NCI-H526 treated with DMSO at 0.1 percent for 48 hours (cell line): ENCODE data around the gene COL5A2.

ENCODE experiments used
- DNase-seq: peaks from one replicate; lab custom pipeline; 2025; lab: John Stamatoyannopoulos, UW

Gene COL5A2

DNA sequence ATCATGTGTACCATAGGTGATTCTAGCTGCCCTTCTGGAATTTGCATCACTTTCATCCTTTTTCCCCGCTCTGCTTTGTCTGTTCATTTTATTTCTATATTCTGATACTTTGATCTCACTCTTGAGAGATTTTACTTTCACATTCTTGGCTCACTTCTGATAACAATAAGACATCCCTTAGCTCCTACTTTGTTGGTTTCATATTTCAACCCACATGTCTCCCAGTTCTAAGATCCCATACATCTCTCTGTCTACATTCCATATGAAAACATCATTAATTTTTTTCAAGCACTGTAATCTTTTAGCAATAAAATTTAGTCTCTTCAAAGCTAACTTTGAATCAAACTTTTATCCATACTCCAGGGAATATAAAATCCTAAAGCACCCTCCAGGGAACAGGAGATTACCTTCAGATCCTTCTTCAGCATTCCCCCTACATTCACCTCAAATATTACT is 129.8 kb downstream of the COL5A2 start:
- no peak for DNase-seq

DNA sequence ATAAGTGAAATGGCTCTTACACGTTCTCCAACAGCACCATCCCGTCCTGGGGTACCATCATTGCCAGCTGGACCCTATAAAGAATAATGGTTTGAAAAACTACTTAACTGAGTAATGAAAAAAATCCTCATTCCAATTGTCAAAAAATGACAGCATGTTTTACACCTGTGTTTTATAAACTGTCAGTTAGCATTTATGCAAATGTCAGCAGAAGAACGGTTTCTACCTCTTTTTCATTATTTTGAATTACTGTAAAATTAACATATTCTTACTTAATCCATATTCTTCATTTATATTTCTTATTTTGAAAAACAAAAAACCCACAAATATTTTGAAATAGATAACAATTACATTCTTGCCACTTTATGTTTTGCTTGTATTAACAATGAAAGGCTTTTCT is 131.4 kb downstream of the COL5A2 start:
- DNase-seq = no peak

DNA sequence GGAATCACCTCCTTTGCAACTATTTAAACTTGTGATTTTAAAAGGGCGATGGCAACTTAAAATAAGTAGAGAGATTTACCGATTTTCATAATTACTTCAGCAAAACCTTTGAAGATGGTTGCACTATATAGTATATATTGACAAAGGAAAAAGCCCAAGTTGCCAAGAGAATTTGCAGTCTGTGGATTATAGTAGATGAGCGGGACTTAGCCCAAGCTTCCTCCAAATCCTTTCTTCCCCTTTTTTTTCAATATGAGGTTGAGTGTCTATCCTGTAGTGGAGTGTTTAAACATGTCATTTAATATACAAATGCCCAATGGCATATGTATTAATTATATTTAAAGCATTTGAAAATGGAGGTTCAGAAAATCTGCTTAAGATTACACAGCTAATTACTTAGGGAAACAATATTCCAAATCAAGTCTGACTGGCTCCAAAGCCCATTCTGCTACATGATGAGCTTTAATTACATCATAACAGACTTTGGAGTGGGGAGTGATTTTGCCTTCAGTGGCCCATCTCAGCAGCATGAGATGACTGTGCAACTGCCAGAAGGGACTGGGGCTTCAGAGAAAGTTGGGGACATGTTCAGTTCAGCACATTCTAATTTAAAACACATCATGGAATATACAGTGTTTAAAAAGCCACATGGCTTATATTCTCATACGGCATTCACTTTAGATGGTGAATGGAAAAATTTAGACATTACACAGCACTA is 132.2 kb downstream of the COL5A2 start:
- no peak for DNase-seq

DNA sequence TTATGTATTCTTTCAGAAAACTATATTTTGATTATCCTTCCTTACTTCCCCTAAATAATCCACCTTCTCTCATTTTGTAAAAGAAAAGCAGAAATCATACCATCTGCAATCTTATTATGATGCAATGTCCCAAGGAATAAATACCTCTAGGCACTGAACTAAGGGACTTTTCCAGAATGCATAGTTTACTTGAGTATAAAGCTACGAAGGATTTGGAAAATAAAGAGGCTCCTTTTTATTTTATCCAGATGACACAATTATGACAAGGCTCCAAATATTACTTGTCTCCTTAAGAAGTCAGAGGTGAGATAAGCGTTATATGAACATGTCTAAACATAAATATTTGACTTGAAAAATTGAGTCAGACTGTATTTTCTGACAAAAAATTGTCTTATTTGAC is 133.2 kb downstream of the COL5A2 start:
- DNase-seq = no peak

DNA sequence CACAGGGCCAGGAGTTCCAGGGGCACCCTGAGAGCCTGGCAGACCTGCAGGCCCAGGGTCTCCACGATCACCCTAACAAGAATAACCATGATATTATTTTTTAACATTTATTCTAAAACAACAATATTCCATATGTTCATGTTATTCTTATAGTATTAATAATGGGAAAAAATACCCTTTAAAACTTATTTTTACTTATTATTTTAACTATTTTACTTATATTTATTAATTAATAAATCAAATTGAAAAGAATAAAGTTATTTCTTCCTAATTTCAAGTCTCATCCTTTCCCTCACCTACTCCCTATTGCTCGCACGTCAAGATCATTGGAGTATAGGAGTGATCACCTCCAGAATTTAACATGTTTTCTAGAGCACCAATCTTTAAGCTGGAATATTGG is 133.7 kb downstream of the COL5A2 start:
- no peak for DNase-seq

DNA sequence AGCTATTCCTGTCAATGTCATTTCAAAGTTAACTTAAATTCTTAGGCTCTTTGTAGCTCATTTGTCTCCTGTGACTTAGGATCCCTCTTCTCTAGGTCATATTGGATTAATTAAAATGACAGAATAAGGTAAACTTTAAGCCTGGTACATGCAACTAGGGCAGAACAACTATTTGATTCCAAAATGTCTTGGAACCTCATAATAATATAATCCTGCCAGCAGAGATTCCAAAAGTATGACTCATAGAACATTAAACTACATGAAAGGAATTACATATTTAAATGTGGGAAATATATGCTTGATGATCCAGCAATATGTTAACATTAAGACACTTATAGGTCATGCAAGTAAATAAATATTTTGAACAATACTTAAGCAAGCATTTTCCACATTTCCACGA is 142.0 kb downstream of the COL5A2 start:
- no peak for DNase-seq

DNA sequence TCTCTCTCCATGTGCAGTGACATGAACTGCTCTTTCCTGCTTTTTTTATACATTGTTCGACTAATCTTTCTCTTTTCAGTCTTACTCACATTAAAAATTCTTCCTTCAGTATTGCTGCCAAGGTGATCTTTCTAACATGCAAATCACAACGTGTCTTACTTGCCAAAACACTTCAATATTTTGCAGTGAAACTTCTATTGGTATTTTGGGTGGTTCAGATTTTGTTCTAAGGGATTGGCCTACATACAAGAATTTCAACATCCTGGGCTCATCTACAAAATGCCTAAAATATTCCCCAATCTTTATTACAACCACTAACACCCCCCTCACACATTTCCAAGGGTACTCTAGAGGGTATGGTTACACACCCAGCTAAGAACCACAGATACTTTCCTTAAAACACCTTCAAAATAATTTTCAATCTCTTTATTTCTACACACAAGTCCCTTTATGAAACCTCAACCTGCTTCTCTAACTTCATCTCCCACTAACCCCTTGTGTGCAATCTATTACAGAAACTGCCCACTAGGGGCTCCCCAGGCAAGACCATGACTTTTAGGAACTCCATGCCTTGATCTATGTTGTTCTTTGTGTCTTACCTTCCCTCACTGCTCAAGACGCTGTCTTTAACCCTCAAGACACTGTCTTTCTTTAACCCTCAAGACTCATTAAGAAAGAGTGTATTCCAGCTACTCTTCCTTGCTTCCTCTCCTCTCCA is 154.5 kb downstream of the COL5A2 start:
- no peak for DNase-seq

DNA sequence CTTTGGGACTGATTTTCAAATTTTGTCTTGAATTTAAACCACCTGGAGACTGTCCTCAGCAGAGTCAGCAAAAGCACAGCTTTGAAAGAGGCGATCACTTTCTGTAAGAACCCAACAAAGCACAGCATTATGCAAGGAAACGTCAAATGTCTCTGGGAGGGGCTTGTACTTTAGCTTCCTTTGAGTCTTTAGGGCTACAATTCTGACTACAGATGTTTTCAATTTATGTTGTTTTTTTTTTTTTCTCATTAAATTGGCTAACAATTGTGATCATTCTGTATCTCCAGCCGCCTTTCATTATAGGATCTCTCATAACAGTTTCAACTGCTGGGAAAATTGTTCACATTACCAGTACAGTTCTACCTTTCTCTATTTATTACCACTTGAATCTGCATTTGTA is 157.1 kb downstream of the COL5A2 start:
- no peak for DNase-seq

DNA sequence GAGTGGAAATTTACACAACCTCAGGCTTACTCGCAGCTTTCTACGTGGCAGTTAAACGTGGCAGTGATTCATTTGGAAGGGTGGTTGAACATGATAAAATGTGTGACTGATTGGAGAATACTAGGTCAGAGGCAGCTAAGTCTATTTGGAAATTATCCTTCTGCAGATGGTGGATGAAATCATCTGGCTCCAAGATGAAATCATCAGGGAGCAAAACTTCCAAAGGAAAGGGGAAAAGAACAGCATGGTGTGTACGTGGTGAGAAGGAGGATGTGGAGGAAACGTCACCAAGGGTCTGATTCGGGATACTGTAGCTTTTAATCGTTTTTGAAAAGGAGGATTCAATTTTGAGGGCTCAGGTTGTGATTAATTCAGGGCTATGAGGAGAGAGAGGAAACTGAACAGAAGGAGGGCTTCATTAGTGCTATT is 157.5 kb downstream of the COL5A2 start:
- DNase-seq = no peak

DNA sequence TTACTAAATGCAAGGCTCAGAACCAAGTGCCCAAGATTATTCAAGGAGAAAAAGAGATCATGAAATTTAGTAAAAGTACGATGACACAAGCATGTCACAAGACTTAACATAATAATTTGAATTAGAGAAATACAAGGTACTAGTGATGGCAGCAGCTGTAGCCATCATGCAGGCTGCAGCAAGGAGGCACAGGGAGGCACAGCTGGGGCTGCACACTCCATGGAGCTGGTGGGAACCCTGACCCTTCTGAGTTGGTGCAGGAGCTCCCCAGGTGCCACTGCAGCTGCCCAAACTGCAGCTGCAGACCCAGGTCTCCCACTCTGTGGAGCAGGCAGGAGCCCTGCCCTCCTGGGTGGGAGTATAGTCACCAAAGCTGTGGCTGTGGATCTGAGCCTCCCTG is 159.4 kb downstream of the COL5A2 start:
- DNase-seq = no peak

DNA sequence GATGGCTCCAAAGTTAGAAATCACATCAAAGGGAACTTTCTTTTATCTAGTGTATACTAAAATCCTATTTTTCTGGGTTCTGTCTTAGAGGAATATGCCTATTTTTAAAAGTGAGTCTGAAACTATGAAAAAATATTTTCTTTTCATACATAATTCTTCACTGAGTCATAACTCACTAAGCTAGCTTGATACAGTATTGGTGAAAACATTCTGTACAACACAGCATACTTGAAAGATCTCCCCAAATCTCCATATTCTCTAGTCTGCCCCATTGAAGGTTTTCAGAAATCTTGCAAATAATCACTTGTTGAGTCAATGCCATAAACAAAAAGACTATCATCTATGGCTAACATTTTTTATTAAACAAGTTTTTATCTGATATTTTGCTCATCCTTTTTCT is 160.9 kb downstream of the COL5A2 start:
- DNase-seq = no peak

DNA sequence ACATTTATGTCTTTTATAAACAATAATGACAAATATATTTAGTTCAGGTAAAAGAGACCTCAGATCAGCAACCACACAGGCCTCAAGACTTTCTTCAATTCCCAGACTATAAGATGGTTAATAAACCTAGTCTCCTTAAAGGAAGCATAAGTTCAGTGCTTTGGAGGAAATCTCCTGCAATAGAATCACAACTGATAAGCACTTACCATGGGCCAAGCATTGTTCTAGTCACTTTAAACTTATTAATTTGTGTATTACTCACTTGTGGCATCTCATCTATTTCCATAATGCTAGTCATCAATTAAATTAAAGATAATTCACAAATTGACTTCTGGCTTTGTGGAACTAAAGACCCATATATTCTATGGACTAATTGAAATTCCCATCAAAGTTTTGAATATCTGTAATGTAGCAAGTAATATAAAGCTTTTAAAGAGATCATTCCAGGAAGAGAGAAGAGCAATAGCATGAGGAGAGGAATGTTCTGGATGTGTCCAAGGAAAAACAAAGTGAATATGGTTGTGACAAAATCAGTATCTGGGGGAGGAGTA is 163.2 kb downstream of the COL5A2 start:
- no peak for DNase-seq

DNA sequence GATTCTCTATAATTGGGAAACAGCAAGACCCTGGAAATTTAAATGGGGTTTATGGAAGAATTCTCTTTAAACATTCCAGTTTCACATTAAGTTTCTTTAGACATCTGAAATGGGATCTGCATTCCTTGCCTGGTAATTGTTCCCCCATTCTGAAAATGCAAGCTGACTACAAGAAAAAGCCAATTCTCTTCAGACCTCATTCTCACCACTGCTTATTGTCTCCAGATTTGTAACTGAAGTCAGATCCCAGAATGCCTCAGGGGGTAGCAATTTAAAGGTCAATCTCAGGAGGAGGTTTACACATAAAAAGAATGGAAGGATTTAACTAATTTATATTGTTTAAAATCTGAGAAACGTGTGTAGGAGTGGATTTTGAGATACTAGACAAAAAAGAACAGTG is 164.2 kb downstream of the COL5A2 start:
- no peak for DNase-seq

DNA sequence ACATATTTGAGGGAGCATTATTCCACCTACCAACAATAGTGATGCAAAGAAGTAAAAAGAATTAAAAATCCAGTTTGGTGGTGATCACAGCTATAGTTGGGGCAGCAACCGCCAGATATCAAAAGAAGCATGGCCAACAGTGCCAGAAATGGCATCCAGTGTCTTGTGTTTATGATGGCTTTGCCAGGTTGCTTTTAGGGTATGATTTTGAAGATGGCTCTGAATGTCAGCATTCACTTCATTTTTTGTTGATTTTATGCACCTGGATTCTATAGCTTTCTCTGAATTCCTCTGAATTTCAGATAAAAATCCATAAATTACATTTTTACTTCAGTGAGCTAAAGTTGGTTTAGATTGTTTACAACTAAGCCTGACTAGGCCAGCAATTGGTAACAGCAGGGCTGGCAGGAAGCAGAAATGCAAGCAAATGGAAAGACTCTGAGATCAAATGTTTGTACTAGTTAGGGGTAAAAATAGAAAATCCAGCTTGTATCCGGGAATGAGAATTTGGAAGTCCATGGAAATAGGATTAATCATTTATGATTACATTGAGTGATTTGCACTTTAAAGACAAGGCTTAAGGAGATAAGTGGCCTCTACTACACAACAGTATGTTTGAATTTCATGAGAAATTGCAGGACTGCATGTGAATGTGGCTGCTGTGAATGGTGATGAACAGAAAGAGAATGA is 165.0 kb downstream of the COL5A2 start:
- no peak for DNase-seq

DNA sequence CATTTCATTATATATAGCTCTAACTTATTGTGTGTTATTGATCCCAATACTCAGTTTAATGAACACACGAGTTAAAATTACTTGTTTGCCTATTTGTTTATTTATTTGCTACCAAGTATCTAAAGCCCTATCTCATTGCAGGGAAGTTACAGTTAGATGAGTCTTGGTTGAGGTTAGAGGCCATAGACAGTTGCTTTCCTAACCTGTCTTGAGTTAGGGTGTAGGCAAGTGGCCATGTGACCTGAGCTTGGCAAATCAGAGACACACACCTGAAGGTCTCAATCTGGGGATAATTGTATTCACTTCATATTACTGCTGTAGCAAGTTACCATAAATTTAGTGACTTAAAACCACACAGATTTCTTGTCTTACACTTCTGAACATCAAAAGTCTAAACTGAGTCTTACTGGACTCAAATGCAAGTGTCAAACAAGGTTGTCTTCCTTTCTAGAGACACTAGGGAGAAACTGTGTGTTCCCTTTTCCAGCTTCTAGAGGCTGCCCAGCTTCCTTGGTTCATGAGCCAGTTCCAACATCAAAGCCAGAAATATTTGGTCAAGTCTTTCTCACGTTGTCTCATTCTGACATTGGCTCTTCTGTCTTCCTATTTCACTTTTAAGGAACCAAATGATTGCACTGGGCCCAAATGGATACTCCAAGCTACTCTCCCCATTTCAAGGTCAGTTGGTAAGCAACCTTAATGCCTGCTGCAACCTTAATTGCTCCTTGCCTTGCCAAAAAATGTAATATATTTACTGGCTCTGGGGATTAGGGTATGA is 165.7 kb downstream of the COL5A2 start:
- DNase-seq = no peak

DNA sequence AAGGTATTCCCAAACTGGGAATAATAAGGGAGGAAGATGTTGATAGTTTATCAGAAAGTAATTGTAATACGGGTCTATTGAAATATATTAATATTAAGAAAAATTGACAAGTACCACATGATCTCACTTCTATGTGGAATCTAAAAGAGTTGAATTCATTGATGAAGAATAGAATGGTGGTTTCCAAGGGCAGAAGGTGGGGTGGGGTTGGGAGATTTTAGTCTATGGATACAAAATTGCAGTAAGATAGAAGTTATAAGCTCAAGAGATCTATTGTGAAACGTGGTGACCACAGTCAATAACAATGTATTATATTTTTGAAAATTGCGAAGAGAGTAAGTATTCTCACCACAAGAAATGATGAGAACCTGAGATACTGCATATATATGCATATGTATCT is 166.5 kb downstream of the COL5A2 start:
- no peak for DNase-seq

DNA sequence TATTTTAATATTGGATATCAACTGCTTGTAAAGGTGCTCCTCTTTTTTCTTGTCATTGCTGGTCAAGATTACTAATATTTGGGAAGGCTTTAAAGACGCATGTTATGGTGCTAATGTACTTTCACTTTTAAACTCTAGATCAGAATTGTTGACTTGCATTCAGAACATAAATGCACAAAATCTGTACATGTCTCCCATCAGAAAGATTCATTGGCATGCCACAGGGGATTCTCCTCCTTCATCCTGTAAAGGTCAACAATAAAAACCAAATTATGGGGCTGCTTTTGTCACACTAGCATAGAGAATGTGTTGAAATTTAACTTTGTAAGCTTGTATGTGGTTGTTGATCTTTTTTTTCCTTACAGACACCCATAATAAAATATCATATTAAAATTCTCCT is 167.2 kb downstream of the COL5A2 start:
- DNase-seq = no peak

DNA sequence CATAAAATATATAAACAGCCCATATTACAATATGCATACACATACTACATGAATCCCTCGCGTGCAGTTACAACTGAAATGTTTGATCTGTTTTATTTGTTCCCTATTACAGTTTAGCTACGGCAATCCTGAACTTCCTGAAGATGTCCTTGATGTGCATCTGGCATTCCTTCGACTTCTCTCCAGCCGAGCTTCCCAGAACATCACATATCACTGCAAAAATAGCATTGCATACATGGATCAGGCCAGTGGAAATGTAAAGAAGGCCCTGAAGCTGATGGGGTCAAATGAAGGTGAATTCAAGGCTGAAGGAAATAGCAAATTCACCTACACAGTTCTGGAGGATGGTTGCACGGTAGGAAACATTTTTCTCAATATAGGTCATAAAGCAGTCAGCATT is 169.0 kb downstream of the COL5A2 start:
- no peak for DNase-seq

DNA sequence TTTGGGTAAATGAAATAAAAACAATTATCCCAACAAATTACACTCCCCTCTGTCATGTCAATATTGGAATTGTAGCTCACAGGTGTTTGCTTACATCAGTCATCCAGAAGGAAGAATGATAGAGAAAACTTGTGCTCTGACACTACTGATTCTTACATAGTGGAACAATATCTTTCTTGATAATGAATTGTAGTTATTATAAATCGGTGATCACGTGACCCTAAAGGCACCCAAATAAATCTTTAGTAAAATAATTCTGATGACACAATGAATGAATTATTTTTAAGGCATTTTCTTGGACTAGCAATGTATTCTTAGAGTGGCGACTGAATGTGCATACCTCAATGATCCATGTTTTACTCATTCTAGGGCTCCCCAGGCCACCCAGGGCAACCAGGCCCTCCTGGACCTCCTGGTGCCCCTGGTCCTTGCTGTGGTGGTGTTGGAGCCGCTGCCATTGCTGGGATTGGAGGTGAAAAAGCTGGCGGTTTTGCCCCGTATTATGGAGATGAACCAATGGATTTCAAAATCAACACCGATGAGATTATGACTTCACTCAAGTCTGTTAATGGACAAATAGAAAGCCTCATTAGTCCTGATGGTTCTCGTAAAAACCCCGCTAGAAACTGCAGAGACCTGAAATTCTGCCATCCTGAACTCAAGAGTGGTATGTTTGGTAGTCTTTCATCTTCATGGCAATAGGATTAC is 170.9 kb downstream of the COL5A2 start:
- no peak for DNase-seq

DNA sequence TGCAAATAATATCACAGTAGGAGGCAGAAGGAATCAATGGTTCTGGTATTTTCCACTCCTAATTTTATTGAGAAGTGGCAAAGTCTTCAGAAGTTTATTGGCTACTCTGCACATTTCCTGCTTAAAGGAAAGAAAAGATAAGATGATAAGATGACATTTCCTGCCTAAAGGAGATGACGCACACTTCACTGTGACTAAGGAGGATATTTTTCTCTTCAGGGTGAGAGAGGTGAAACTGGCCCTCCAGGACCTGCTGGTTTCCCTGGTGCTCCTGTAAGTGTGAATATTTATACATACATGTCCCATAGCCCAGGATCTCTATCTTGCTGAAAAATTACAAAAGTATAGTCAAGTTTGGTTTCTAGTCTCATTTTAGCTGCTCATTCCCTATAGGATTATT is 177.5 kb downstream of the COL5A2 start:
- DNase-seq = no peak

DNA sequence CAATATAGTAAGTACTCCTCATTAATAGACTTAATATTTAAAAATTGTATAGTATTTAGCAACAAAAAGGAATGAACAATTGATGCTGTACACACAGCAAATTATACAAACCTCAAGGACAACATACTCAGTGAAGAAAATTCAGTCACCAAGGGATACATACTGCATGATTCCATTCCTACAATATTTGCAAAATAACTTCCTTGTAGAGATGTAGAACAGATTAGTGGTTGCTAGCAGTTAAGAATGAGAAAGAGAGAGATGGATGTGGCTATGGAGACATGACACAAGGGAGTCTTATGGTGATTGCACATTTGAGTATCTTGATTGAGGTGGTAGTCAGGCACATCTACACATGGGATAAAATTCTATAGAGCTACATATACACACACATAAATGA is 179.3 kb downstream of the COL5A2 start:
- DNase-seq = no peak
